Mucosa of descending colon (tissue), 3 donors: Measurements from ENCODE around the gene RAF1. TPM values are rescaled to one million over a fixed set of nuclear protein-coding genes. Genes with fewer than 3 reads are reported as not detected.
A peak's percentile ranks its signal among the peaks of the same experiment; 100 is the strongest.

ENCODE experiments used
- ATAC-seq: fragments of 200-7000 bp; cut with Tn5 transposase; one replicate; pipeline ENCODE4 v1.9.1; 2020; ENCODE audit warnings: mild to moderate bottlenecking, moderate library complexity
- DNase-seq, 3 donors: peaks; one replicate each; pipeline ENCODE4 v3.0.0-alpha.2; 2020
- H3K36me3 ChIP-seq: fragments of 200-600 bp; one replicate; pipeline ENCODE4 v1.8.0; 2021; ENCODE audit warnings: low read depth, mild to moderate bottlenecking
- H3K4me1 ChIP-seq: fragments of 200-600 bp; one replicate; pipeline ENCODE4 v1.8.0; 2021; ENCODE audit warnings: low read depth, mild to moderate bottlenecking
- H3K4me3 ChIP-seq: fragments of 200-600 bp; one replicate; pipeline ENCODE4 v1.8.0; 2021; ENCODE audit warnings: mild to moderate bottlenecking
- H3K9me3 ChIP-seq: fragments of 200-600 bp; one replicate; pipeline ENCODE4 v1.8.0; 2021; ENCODE audit warnings: mild to moderate bottlenecking
- intact Hi-C, 2 donors: fragments of 100-400 bp; cut with DNase I in 1 of 2; cut with micrococcal nuclease in 1 of 2; formaldehyde crosslinking; loops; one replicate each; pipeline versions ENCODE4 v1.11.0 to v1.11.1; 2022; cut with DNase I, micrococcal nuclease
- long read RNA-seq, 2 donors: library from polyadenylated mRNA; unstranded; transcript quantifications; one replicate each; pipeline ENCODE4 v2.0.0, GENCODE V29; 2019 to 2021
- total RNA-seq, 3 donors: library from RNA; stranded (reverse); fragmentation: NEBNext Ultra II Directional in 2 of 3; extraction: Animal tissue kit (Norgen Biotek cat#: 25700) in 2 of 3; gene quantifications; one replicate each; pipeline versions ENCODE4 v1.2.1 to v1.2.4, GENCODE V29; 2021 to 2023
- TF ChIP-seq, protein P1 (sequence below): fragments of 200-600 bp; IDR thresholded peaks from one replicate; pipeline ENCODE4 v1.8.0; 2022; ENCODE audit warnings: antibody characterized with exemption, mild to moderate bottlenecking
- donor health status: DM: no; HTN: no; CAD: no; lungs with moderate emphysema.
- donor health status: DM: no; HTN: no; CAD: no.
- donor health status: DM: no; HTN: yes; CAD: no.

RAF1 gene
- 10 to 100 TPM; 75.4 to 99.7 (median 76.9) TPM for total RNA-seq
- long read RNA-seq, donor 1, transcript RAF1-201 (17 exons, 3,300 nt), result major isoform, 62 of 89 reads
- long read RNA-seq, donor 1, partial matches to known transcripts, result 6 of 89 reads
- long read RNA-seq, donor 1, other reads (novel, unspliced or antisense), result 19 of 89 reads
- long read RNA-seq, donor 2, transcript RAF1-201 (17 exons, 3,300 nt), result major isoform, 12 of 23 reads
- long read RNA-seq, donor 2, partial matches to known transcripts, result 1 of 23 reads
- long read RNA-seq, donor 2, other reads (novel, unspliced or antisense), result 10 of 23 reads

DNA sequence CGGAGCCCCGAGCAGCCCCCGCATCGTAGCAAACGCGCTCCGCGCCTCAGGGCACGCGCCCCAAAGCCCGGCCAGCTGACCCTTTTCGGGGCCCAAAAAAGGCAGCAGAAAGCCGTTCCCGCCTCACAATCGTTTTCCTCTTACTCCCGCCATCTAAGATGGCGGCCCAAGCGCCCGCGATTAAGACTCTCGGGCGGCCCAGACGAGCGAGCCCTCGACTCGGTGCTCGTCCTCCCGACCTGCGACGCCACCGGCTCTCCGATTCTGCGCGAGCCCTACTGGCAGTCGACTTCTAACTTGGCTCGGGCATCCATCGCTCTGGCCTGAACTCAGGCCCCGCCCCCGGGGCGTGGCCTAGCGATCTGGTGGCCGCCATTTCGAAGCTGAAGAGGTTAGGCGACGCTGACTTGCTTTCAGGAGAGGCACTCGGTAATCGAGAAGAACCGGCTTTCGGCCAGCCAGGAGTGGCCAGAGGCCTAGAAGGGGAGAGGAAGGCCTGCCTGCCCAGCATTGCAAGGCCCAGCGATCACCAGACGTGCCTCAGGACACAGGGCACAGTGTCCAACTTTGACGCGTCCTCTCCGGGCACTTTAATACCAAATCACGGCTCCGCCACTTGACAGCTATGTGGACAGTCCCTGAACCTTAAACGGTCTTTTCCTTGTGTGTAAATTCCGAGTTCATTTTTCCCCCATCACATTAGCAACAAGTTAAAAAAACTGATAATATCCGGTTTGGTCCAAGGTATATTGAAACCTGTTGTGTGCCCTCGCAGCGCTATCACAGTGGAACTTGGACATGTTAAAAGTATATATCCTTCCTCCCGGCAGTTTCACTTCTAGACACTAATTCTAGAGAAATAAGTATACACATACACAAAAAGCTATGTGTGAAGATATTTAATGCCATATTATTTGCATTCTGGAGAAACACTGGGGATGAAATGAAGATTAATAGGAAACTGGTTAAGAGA is at the start of gene RAF1:
TSS of gene RAF1 (minus strand) at position 182 of the 973 bp plus-strand sequence. CDS start 45,396 bp downstream, outside the sequence.
- intact Hi-C loops, result no loop called here
- H3K9me3 ChIP-seq, result no peaks in the 10 kb centered on the region
- TF ChIP-seq, protein P1, sequence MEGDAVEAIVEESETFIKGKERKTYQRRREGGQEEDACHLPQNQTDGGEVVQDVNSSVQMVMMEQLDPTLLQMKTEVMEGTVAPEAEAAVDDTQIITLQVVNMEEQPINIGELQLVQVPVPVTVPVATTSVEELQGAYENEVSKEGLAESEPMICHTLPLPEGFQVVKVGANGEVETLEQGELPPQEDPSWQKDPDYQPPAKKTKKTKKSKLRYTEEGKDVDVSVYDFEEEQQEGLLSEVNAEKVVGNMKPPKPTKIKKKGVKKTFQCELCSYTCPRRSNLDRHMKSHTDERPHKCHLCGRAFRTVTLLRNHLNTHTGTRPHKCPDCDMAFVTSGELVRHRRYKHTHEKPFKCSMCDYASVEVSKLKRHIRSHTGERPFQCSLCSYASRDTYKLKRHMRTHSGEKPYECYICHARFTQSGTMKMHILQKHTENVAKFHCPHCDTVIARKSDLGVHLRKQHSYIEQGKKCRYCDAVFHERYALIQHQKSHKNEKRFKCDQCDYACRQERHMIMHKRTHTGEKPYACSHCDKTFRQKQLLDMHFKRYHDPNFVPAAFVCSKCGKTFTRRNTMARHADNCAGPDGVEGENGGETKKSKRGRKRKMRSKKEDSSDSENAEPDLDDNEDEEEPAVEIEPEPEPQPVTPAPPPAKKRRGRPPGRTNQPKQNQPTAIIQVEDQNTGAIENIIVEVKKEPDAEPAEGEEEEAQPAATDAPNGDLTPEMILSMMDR, result no peak

DNA sequence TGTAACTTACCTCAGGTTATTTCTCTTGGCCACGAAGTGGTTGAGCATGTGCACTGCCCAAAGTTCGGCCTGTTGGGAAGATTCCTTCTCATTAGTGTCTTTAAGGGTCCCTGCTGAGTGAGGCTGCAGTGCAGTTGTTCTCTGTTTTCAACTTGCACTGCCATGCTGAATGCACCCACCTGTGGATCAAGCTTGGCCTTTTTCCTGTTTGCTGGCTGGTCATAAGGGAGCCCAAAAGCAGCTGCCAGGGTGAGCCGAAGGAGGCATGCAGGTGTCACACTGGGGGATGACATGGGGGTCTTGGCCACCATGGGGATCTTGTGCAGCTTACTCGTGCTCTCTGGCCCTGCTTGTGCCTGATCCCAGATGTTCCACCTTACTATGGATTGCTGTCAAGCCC is 46.1 kb upstream of the RAF1 start:
- no peak for DNase-seq
- intact Hi-C loops, result no loop called here
- Histone ChIP-seq H3K36me3 (no peaks in the 10 kb centered on the region), H3K4me1 (no peaks in the 10 kb centered on the region), H3K9me3 (no peaks in the 10 kb centered on the region), H3K4me3 (no peak overlapping the region)
- ATAC-seq, result no peak
- TF ChIP-seq, protein P1, result no peak

More for the DNA sequence above, at the start of gene RAF1:
- H3K4me3 ChIP-seq, result peak within 1 kb of the TSS; percentile 99
- DNase-seq (peak; percentile 99 to 100 (median 99)), ATAC-seq (peak; percentile 98)
- H3K4me1 ChIP-seq, result peaks cover 32% of the 10 kb centered on the region
- H3K36me3 ChIP-seq, result no peaks in the 10 kb centered on the region

DNA sequence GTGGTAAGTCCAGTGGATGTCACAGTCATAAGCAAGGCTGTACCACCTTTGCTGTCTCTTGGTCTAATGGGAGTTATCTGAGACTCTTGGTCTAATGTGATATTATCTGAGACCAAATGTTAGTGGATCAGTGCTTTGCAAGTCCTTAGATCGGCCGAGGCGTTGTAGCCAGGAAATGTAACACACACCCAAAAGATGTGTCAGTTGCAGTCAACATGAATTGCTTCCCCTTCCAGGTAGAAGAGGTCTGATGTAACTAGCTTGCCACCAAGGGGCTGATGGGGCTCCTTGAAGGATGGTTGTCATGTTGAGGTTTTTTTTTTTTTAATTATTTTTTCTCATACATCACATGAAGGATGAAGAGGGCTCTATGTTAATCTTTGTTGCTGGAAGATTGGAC is 45.4 kb upstream of the RAF1 start:
- TF ChIP-seq, protein P1, result no peak
- no peak for ATAC-seq
- intact Hi-C loops, result no loop called here
- Histone ChIP-seq H3K36me3 (no peaks in the 10 kb centered on the region), H3K4me1 (no peaks in the 10 kb centered on the region), H3K4me3 (no peak overlapping the region), H3K9me3 (no peaks in the 10 kb centered on the region)
- DNase-seq, result no peak

DNA sequence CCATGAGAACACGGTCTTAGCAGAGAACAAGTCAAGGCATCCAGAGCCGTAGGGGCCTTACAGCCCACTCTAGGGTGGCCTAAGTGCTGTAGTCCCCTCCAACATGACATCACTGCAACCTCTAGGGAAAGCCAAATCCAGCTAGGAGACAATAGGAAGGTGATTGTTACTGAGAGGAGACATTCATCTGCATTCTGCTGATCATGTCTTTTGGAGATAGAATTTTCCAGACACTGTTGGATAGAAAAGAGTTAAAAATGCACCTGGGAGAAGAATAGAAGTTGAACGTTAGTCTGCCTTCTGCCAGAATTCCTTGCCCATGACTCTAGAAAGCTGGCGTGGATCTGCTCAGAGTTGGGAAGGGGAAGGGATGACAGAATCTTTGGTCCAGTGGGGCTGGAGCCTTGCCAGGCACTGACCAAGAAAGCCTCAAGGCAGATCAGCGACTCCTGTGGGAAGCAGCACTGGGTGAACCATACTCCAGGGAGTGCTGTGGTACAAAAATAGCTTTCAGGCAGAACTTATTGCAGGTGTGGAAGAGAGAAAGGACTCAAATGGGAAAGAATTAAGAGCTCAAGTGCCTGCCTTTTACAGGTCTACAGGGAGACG is 44.8 kb upstream of the RAF1 start:
- ATAC-seq (no peak), DNase-seq (no peak)
- H3K4me1 ChIP-seq, result peaks cover 3% of the 10 kb centered on the region
- intact Hi-C loops, result no loop called here
- H3K36me3 ChIP-seq, result no peaks in the 10 kb centered on the region
- TF ChIP-seq, protein P1, result no peak
- no peak overlapping the region for H3K4me3 ChIP-seq
- no peaks in the 10 kb centered on the region for H3K9me3 ChIP-seq

DNA sequence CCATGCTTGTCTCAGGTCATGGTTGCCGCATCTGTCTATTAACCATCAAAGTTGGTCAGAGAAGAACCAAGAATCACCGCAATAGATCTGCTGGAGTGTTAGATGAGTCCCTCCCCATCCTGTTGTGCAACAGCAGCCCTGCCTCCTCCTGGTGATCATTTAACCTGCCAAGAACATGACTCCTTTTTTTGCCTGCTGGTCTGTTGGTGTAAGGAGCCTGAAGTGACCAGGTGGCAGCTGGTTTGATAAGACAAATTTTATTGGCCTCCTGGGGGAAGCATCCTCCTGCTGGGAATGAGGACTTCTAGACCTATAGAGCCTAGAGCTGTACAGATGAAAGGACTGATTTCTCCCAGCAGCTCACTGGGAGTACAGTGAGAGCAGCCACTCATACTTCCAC is 43.5 kb upstream of the RAF1 start:
- ATAC-seq (no peak), DNase-seq (no peak)
- no peaks in the 10 kb centered on the region for H3K9me3 ChIP-seq
- H3K4me1 ChIP-seq, result peaks cover 5% of the 10 kb centered on the region
- H3K36me3 ChIP-seq, result no peaks in the 10 kb centered on the region
- intact Hi-C loops, result no loop called here
- TF ChIP-seq, protein P1, result no peak
- H3K4me3 ChIP-seq, result no peak overlapping the region
